GM21576 (cell line): Measurements from ENCODE around the gene RTP5.
"Not testable (repeated sequence)": the region's sequence is repeated elsewhere in the genome, so short reads cannot be mapped to it uniquely, and the experiment has no call there.

Experiments used
- ATAC-seq: cut with Tn5 transposase; IDR thresholded peaks from one replicate; pipeline ENCODE4 v1.9.1; 2021; ENCODE audit warnings: mild to moderate bottlenecking, moderate library complexity; ENCODE audit not compliant: unreplicated experiment

Gene RTP5

GRCh38 chr2:241870081-241870541 is 582 bp downstream of the RTP5 start:
- no peak for ATAC-seq

- ATAC-seq: no peak
These were observed 1.3 kb downstream of the RTP5 start for GRCh38 chr2:241870611-241871537.

GRCh38 chr2:241871538-241872312 is 2.2 kb downstream of the RTP5 start:
- ATAC-seq: no peak

DNA sequence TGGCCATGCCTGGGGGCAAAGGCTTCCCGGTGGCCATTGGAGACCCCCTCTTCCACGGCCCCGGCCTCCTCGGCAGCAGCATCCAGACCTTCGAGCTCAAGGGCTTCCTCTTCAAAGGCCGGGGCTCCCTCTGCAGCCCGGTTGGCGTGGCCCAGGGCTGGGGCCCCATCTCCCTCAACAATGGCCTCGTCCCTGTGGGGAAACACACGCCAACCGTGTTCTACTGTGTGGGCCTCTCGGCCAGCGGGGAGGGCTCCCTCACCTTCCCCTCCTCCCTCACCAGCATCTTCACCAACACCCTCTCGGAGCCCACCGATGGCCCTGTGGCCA is 2.7 kb downstream of the RTP5 start:
- no peak for ATAC-seq

DNA sequence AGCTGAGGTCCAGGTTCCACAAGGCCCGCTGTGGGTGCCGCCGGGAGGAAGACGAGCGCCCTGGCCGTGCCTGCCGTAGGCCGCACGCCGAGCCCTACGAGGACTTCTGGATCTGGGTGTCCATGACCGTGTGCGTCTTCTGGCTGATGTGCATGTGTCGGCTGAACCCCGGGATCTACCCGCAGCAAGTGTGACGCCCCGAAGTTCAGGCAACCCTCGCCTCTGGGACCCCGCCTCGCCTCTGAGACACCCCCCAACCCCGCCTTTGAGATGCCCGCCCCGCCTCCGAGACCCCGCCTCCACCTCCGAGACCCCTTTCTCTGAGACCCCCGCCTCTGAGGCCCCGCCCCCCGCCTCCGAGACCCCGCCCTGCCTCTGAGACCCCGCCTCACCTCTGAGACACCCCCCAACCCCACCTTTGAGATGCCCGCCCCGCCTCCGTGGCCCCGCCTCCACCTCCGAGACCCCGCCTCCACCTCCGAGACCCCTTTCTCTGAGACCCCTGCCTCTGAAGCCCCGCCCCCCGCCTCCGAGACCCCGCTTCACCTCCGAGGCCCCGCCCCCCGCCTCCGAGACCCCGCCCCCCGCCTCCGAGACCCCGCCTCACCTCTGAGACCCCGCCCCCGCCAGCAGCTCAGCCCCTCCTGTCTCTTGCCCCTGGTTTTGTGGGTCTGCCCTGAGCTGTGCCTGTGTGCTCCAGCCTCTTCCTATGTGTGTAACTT is 3.7 kb downstream of the RTP5 start:
- ATAC-seq: no peak

DNA sequence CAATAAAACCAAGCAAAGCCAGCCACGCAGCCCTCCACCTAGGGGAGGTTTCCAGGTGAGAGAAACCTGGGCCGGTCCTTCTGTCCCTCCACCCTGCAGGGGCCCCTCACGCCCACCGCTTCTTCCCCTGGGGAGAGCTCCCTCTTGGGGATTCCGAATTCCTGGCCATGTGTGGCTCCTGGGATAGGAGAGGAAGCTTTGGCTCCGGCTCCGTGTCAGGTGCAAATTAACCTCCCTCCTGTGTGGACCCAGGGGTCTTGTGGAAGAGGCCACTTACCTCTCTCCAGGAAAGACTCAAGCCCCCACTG is 4.2 kb downstream of the RTP5 start:
- no peak for ATAC-seq

- no peak for ATAC-seq
These were observed 4.9 kb downstream of the RTP5 start for GRCh38 chr2:241874277-241874925.

DNA sequence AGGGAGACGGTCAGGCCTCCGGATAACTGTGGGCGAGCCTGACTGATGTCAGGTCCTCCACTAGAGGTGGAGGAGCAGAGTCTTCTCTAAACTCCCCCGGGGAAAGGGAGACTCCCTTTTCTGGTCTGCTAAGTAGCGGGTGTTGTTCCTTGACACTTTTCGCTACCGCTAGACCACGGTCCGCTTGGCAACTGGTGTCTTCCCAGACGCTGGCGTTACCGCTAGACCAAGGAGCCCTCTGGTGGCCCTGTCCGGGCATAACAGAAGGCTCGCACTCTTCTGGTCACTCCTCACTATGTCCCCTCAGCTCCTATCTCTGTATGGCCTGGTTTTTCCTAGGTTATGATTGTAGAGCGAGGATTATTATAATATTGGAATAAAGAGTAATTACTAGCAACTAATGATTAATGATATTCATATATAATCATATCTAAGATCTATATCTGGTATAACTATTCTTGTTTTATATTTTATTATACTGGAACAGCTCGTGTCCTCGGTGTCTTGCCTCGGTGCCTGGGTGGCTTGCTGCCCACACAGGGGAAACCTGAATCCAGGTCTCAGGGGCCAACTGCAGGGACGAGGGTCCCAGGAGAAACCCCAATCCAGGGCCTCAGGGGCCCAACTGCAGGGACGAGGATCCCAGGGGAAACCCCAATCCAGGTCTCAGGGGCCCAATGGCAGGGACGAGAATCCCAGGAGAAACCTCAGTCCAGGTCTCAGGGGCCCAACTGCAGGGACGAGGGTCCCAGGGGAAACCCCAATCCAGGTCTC is 6.4 kb downstream of the RTP5 start:
- not testable (repeated sequence) for ATAC-seq

DNA sequence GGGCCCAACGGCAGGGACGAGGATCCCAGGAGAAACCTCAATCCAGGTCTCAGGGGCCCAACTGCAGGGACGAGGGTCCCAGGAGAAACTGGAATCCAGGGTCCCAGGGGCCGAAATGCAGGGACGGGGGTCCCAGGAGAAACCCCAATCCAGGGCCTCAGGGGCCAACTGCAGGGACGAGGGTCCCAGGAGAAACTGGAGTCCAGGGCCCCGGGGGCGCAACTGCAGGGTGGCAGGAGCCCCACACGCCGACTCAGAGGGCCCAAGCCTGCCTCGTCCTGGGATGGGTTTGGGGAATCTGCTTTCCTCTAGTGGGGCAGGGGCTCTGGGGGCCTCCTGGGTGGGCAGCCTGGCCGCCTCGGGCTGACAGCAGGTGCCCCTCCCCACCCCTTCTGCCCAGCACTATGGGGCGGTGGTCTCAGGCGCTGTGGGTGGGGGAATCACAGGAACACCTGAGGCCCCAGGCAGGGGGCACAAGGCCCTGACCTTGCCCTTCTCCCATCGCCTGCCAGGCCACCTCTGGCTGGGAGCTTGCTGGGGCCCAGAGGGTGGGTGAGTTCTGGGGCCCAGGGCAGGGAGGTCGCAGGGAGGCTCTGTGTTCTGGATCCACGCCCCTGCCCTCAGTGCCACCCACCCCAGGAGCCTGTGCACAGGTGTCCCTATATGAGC is 7.1 kb downstream of the RTP5 start:
- ATAC-seq: no peak

- no peak for ATAC-seq
These were observed 7.7 kb downstream of the RTP5 start for GRCh38 chr2:241877197-241877685.

DNA sequence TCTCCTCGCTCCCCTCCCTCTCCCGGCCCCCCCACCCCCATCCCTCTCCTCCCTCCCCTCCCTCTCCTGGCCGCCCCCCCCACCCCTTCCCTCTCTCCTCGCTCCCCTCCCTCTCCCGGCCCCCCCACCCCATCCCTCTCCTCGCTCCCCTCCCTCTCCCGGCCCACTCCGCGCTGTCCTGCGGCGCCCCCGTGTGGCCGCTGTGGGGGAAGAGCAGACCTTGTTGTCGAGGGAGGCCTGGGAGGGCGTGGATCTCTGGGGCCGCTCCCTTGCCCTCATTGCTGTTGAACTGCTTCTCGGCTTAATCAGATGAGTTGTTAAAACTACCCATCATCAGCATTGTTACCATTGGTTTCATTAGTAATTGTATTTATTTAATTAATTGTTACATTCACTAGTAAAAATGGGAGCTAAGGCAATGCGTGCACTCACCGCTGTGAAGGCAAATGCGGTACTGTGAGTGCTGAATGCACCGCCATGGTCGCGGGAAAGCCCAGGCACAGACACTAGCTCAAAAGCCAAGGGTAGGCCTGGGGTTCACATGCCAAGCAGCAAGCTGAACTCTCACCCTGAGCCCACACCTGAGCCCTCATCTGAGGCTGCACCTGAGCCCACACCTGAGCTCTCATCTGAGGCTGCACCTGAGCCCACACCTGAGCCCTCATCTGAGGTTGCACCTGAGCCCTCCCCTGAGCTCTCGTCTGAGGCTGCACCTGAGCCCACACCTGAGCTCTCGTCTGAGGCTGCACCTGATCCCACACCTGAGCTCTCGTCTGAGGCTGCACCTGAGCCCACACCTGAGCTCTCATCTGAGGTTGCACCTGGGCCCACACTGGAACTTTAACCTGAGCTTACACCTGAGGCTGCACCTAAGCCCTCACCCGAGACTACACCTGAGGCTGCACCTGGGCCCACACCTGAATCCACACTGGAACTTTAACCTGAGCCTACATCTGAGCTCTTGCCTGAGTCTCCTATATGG is 8.8 kb downstream of the RTP5 start:
- ATAC-seq: no peak

- ATAC-seq: no peak
These were observed 9.8 kb downstream of the RTP5 start for GRCh38 chr2:241879326-241879725.

GRCh38 chr2:241880311-241881073 is 11.0 kb downstream of the RTP5 start:
- ATAC-seq: no peak

- peak; percentile 55 for ATAC-seq
These were observed 12.6 kb downstream of the RTP5 start for GRCh38 chr2:241882091-241882625.

GRCh38 chr2:241884951-241885290 is 15.4 kb downstream of the RTP5 start:
- no peak for ATAC-seq

GRCh38 chr2:241885291-241885945 is 15.9 kb downstream of the RTP5 start:
- ATAC-seq: no peak
